Smooth muscle cell of bladder (primary cell): Measurements from ENCODE around the gene COL8A1. TPM values are rescaled to one million over a fixed set of nuclear protein-coding genes. Genes with fewer than 3 reads are reported as not detected.

ENCODE experiments used
- total RNA-seq: library from RNA; depleted of rRNA; stranded (reverse); fragments of >200 nt; gene quantifications from 2 replicates; pipeline ENCODE4 v1.2.3, GENCODE V29; 2014

COL8A1 gene
- 148 and 185 TPM in 2 replicates for total RNA-seq

DNA sequence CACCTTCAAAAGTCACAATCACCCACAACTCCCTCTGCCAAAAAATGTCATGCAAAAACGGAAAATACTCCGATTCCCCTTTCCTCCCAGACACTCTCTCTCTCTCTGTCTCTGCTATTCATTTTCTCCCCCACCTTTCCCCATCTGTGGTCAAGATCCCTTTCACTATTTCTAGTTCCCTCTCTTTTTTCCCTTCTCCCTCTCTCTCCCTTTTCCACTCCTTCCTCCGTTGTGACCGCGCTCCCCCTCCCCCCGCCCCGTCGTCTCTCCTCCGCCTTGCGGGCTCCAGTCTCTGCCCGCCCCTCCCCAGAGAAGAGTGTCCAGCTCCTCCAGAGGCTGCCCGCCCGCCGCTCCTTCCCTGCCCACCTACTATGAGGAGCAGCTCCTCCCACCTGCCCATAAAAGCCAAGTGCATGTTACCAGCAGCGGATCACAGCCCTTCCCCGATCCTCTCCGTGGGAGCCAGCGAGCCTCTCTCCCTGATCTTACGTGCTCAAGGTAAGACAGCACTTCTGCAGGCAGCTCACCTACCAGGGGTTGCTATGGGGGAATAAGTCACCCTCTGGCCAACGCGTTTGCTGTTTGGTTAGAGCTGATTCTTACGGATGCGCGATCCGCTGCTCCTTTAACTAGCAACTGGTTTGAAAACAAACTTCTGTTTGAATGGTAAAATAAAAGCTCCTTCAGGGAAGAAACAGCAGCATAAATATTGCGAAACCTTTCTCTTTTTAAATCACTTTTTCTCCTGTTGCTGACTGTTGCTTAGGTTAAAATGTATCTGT, at the start of gene COL8A1:
TSS of gene COL8A1 (plus strand) at position 428 of the 782 bp plus-strand sequence. CDS start 152,089 bp downstream, outside the sequence.

DNA sequence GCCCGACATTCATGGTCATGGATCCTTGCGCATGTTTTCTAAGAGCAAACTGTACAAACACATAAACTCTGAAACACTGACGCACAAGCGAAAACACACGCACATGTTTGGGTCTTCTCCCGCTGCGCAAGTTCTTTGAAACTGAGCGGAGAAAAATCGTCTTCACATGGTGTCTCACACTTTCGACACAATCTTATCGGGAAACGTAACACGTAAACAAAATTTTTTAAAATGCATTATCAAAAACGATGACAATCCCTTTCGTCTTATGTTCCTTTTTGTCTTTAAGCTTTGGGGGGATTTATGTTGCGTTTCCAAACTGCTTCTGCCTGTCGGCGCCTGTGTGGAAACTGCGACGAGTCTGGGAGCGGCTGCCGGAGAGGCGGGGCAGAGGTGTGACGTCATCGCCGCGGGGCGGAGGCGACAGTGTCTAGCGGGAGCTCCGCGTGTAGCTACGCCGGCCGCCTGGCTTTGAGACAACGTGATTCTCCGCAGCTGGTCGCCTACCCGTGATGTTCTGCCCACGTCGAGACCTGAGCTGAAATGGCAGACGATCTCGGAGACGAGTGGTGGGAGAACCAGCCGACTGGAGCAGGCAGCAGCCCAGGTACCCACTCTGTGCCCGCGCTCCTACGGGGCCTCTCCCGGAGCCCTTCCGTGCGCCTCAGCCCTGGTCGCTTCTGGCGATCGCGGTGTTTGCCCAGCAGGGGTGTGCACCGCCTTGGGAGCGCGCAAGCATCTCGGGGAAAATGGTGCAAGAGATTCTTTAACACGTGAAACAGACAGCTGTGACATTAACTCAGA, 179.2 kb downstream of the COL8A1 start, which contains the start of gene CMSS1:
TSS of gene CMSS1 (plus strand) at position 426 of the 804 bp plus-strand sequence.

Other genes starting within 250 kb of the COL8A1 start
- 7.0 and 8.5 TPM in 2 replicates for gene CMSS1, start 179.3 kb downstream of the COL8A1 start, total RNA-seq